ENCODE data around the gene IVL.

The IVL gene, protein sequence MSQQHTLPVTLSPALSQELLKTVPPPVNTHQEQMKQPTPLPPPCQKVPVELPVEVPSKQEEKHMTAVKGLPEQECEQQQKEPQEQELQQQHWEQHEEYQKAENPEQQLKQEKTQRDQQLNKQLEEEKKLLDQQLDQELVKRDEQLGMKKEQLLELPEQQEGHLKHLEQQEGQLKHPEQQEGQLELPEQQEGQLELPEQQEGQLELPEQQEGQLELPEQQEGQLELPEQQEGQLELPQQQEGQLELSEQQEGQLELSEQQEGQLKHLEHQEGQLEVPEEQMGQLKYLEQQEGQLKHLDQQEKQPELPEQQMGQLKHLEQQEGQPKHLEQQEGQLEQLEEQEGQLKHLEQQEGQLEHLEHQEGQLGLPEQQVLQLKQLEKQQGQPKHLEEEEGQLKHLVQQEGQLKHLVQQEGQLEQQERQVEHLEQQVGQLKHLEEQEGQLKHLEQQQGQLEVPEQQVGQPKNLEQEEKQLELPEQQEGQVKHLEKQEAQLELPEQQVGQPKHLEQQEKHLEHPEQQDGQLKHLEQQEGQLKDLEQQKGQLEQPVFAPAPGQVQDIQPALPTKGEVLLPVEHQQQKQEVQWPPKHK

DNA sequence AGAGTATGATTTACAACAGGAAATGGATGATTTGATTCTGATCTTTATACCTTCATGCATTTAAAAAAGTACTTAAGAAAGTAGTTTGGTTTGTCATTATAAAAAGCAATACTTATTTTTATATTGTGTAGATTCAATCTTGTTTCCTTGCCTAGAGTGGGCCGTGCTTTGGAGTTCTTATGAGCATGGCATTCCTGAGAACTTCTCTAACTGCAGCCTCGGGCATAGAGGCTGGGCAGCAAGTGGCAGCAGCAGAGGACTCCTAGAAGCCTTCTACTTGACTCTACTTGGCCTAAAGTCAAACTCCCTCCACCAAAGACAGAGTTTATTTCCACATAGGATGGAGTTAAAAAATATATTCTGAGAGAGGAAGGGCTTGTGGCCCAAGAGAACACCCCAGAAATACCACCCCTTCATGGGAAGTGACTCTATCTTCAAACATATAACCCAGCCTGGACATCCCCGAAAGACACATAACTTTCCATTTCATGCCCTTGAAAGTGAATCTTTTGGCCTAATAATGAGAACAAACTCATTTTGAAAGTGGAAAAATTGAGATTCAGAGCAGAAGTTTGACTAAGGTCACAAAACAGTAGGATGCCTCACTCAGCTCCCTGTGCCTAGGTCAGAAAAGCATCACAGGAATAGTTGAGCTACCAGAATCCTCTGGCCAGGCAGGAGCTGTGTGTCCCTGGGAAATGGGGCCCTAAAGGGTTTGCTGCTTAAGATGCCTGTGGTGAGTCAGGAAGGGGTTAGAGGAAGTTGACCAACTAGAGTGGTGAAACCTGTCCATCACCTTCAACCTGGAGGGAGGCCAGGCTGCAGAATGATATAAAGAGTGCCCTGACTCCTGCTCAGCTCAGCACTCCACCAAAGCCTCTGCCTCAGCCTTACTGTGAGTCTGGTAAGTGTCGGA lies at the start of gene IVL:
Gene IVL (plus strand): TSS at position 861 of the 916 bp plus-strand sequence. CDS start 1,252 bp downstream, outside the sequence.
- DNase-seq: no peak

DNA sequence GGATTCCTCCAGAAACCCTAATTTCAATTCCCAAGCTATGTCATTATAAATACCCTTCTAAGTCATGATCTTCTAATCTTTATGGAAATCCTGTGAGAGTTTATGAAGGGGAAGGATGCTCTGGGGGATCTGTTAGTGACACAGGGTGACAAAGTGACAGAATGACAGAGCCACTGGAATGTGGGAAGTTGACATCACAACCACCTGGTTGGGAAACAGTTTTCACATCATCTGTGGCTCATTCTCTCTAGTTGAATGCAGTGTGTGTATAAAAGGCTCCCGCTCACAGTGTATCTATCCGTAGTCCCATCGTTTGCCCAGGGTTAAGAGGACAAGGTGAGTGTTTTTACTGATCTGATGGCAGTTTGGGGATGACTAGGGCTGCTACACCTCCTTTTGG lies 48.6 kb upstream of the IVL start, which contains the start of gene LCE7A:
Gene LCE7A (plus strand): TSS at position 301 of the 400 bp plus-strand sequence. CDS start 702 bp downstream, outside the sequence.
- DNase-seq: no peak

DNA sequence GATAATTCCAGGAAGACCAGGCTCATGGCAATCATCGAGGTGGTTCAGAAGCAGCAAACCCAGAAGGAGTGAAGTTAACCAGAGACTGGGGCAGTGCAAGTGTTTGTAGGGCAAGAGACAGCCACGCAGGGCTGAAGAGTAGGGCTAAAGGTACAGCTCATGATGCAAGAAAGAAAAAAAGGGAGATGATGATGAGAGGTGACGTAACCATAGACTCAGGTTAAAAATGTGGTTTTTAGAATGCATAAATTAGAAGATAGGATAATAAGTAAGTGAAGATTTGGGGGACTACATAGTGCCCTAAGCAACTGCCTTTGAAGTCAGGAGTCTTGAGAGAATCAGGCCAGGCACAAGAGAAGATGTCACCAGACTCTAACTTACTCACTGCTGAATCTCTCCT lies 48.2 kb upstream of the IVL start:
- no peak for DNase-seq

DNA sequence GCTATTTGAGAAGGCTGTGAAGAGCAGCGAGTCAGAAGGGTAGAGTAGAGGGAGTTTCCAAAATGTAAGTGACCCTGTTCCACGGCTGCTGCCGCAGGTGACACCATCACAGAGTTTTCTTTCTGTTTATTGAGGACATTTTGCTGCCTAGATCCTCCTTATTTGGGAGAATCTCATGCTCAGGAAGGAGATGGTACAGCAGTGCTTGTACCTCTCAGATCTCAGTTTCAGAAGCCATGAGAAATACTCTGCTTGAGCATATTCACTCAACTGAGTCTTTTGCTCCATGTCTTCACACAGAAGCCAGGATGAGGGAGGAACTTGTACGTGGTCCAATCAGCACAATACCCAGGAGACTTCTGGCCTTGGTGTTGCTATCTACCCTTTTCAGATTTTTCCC lies 47.0 kb upstream of the IVL start:
- DNase-seq: no peak

DNA sequence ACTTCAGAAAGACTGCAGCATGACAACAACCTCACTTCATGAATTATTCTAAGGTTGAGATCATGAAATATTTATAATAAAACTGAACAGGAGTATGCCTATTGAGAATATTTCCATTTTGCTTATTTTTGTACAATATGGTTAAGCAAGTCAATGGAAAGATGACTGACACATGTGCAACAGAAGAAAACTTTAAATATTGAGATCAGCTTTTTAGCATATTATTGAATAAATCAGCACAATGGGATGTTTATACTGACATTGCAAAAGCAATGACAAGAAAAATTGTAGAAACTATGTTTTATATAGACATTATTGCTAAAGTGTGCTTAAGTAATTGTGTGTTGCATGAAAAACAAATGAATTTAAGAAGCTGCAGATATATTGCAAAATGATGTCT lies 43.9 kb upstream of the IVL start:
- no peak for DNase-seq

DNA sequence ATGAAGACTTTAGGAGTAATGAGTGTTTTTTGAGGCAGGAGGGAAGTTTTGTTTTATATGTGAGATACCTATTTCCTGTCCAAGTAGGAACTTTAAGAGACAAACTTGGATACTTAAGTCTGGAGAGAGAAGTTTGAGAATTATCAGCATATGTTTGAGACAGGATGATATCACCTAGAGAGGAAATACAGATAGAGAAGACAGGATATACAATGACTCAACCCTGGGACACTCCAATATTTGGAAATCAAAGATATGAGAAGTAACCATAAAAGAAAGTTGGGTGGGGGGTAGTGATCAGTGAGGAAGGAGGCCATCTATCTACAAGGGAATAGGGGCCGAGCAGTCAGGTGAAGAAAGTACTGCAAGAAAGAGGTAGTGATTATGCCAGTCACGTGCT lies 42.0 kb upstream of the IVL start:
- DNase-seq: no peak

DNA sequence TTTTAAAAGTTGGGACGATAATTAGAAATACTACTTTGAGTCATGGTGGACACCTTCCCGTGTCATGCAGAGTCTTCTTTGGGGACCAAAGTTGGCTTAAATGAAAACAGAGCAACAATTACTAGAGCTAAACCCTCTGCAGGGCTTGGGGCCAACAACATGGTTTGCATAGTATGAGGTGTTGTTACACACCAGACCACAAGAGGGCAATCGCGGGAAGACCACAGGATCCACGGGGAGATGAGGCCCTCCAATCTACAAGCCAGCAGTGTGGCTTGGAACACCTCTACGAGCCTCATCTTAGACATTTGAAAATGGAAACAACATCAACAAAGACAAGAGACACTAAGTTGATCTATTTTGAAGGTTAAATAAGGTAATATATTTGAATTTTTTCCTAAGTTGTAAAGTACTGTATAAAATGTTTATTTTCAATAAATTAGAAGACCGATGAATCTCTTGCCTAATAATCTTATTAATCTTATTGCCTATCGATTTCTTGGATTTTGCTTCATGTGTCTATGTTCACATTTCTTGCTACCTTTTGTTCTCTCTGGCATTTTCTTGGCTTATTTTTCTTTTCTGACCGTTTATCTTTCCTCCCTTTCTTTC lies 38.4 kb upstream of the IVL start:
- peak; percentile 48 for DNase-seq

DNA sequence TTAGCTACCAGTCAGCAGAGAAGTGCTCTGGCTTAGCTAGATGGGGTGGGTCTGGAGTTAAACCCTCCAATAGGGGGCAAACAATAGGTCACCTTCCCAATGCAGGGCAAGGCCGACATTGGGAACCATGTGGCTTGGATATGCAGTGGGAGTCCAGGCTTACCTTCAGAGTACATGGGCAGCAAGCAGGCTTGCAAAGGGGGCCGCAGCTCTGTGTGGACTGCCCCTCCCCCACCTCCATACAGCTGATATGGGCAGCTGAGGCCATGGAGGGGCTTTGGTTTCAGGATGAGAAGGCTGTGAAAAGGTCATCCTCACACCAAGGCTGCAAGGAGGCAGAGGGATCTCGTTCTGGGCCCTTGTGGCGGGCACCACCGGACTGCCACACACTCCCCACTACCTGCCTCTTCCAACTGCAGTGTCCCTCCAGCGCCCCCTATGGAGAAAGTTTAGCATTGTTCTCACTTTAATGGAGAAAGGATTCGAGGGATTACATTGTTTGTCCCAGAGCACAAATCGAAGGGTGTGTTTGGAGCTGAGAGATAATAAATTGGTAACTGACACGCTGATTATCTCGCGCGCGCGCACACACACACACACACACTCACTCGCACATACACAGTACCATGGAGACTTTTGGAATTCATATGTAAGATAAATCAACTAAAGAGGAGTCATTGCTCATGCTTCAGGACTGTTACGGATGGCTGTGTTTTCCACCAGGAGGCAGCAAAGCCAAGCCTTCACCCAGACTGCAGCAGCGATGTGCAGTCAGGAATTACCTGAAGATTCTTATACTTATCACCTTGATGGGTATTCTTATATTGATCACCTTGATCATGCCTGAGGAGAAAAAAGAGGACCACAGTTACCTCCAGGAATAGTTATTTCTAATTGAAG lies 37.3 kb upstream of the IVL start:
- no peak for DNase-seq

DNA sequence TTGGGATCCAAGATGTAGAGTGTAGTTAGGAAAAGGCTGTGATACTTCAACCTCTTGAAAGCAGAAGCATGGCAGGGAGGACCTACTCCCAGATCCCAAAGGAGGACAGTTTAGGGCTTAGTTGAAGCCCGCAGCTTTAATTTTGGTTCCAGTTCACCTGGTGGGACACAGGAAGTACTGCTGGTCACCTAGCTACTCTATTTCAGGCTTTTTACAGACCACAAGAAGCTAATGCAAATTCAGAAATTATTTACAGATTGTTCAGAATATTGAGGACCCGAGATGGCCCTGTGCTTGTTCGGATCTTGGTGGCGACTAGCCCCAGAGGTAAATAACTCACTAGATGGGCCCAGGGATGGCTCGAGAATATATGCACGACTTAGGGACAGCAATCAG lies 36.6 kb upstream of the IVL start:
- DNase-seq: no peak

DNA sequence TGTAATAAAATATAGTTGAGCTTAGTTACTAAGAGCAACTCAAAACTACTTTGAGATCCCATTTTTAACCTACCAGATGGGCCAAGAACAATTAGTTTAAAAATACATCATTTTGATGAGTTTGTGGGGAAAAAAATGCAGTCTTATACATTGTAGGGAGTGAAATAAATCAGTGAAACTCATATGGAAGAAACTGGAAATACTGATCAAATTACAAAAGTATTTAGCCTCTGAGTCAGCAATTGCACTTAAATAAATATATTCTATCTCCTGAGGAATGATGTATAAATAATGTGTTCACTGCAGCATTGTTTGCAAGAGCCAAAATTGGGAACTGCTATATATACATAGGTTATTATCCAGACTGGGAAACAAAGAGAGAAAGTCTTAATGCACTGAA lies 34.9 kb upstream of the IVL start:
- no peak for DNase-seq

DNA sequence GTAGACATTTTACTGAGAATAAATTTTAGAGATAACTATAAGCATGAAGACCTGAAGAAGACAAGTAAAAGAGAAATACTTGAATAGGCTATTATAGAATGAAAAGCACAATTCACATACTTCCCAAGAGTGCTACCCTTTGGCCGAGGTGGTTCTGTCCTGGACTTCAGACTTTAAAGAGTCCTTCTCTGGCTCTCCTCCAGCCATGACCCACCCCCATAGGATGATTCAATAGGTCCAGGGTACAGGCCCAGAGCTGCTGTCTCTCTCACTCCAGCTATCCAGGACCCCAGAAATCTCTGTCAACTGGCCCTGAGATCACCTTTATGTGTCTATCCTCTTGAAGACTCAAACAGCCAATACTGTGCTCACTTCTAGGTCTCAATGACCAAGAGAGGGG lies 31.5 kb upstream of the IVL start:
- DNase-seq: no peak

DNA sequence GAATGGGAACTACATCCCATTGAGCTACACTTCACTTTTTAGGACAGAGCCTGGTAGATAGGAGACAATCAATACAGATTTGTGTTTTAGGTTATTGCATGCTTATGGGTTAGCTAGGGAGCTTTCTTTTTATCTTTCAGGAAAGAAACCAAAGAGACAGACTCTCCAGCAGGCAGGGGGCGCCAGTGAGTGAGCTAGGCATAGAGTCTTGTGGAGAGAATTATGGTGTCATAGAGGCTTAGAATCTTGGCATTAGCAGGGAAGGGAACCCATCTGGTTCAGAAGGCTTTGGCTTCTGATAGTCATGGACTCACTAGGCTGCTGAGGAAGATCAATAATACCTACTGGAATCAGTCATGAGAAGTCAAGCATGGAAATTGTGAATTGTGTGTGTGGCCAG lies 30.3 kb upstream of the IVL start, which contains the start of gene SMCP:
Gene SMCP (plus strand): TSS at position 281 of the 400 bp plus-strand sequence. CDS start 6,101 bp downstream, outside the sequence.
- no peak for DNase-seq

DNA sequence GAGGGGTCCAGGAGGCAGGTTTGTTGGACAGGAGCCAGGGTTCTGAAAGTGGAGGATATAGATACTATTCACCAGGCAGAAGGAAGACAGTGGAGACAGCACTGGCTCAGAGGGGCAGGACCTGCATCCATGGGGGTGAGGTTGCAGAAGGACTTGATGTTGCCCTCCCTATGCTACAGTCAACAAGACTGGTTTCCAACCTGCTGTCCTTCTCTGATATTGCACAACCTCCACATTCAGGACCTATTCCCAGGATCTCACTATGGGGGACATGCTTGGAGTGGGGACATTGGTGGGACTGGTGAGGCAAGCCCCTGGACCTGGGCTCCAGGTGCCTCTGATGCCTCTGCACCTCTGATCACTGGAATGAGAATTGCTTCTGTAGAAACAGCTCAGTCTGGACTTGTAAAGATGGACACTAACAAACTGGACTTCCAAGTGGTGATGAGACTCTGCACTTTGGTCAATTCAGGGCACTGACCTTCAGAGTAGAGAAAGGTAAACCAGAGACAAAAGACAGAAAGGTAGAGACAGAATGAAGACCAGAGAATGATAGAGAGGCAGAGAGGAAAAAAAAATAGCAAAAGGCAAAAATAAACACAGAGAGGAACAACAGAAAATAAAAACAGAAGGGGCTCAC lies 28.7 kb upstream of the IVL start:
- no peak for DNase-seq

DNA sequence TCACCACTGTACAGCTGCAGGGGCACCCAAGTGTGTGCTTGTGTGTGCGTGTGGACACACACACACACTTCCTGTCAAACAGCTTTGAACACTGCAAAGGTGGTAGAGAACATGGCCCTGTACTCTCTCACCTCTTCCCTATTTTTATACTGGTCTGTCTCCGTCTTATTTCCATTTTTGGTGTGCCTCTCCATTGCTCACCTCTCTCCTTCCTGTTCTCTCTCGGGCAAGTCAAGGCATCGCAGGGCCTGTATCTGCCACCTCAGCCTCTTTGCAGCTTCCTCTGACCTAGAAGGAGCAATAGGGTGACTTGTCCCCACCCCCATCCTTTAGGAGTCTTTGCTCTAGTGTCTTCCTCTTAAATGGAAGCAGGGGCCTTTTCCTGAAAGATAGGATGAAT lies 28.0 kb upstream of the IVL start:
- DNase-seq: no peak

DNA sequence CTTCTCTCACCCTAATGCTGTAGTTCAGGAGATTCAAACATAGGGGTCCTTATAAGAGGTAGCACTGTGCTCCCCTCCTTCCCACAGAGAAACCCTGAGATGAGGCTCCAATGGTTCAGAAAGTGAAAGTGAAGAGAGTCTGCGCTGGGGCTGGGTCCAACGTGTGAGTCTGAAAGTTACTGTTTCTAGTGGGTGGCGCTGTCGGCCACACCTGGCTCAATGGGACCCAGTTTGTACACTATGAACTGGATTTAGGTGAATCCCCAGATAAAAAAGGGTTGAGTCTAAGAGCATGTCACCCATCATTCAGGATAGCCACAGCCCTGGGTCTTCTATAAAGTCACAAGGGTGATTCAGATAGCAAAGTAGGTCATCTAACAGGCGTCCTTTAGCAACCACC lies 27.4 kb upstream of the IVL start:
- no peak for DNase-seq

DNA sequence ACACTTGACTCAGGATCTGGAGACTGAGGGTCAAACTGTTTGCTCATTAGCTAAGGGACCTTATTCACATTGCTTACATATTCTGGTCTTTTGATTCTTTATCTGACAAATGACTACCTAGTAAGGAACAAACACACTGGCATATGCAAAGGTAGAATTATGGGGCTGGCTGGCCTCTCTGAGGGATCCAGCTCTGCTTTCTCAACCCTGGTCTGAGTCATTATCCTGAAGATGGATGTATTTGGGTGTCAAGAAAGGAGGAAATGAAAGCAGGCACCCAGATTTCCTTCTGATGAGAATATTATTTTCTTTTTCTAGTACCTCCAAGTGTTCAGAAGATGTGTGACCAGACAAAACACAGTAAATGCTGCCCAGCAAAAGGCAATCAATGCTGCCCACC lies 24.3 kb upstream of the IVL start:
- DNase-seq: no peak

DNA sequence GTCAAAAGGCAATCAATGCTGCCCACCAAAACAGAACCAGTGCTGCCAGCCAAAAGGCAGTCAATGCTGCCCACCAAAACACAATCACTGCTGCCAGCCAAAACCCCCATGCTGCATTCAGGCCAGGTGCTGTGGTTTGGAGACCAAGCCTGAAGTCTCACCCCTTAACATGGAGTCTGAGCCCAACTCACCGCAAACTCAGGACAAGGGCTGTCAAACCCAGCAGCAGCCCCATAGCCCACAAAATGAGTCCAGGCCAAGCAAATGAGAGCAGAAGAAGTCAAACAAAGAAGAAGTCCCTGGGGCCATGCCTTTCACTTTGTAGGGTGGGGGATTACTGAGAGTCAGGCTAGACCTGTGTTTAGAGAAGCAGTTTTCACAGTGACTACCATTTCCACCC lies 23.8 kb upstream of the IVL start:
- DNase-seq: no peak

DNA sequence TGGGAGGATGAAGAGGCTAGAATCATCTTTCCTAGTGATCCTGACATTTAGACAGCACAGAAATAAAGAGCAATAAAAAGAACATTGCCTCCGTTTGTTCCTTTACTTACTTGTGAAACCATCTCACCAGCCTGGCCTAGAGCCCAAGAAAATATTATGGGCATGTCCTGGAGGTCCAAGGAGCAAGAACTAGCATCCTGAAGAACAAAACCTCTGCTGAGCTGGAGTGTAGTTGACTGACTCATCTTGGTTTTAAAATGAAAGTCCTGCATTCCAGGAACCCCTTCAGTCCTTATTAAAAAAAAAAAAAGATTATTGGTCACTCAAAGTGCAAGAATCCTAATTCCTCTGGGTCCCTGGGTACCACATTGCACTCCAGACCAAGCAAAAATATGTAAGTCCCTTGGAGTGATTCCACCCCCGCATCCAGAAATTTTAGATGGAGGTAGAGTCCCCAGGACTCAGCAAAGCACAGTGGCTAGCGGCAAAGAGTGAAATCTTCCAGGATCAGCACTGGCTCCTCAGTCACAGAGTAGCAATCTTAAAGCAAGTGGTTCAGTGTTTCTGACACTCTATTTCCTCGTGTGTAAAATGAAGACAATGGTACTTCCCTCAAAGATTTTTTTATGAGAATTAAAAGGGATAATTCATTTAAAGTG lies 23.3 kb upstream of the IVL start:
- DNase-seq: no peak

DNA sequence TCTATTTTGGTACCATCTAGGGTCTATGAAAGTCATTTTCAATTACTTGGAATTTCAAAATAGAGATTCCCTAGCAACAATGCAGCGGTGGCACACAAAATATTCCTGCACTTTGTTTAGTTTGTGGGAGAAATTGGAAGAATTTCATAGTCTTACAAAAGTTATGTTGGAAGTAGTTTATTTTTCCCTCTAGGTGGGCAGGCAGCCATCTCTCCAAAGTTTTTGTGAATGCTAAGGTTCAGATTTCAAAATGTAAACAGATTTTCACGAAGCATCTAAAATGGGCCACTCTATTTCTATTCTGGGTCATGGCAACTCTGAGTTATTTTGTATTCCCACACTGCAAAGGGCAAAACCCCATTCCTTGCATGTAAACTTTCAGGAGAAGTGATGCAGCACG lies 22.3 kb upstream of the IVL start:
- DNase-seq: no peak

DNA sequence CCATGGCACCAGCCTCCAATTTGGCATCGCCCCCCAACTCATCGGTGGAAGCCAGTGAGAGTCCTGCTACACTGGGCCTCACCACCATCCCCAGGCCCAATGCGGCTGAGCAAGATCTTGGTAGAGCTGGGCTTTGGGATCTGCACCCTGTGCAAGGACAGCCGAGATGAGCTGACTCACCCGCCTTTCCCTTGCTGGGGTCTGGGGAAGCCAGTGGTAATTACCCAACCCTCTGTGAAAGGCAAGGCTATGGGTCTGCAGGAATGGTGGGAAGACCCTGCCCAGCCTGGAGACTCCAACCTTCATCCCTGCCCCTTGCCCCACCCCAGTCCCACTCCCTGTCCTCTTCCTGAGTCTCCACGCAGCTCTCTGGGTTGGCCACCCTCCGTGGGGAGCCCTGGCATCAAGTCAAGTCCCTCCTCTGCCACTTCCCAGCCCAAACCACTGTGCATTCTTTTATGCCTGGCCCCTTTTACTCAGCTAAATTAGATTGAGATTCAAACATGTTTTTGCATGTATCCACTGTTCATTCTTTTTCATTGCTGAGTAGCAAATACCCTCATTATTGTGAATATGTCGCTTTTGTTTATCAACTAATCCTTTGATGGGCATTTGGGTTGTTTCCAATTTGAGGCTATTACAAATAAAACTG lies 21.5 kb upstream of the IVL start:
- DNase-seq: no peak
